ENCODE data around the gene TNPO3. TPM values are rescaled to one million over a fixed set of nuclear protein-coding genes. Genes with fewer than 3 reads are reported as not detected.

Gene TNPO3
- total RNA-seq, 1 experiment from 2014 or later: 58.5 TPM

GRCh38 chr7:129073204-129073603 lies 18.3 kb upstream of the TNPO3 start:
- ATAC-seq: no peak
- no peaks in the 10 kb centered on the region for H3K27me3 ChIP-seq (ENCODE audit: insufficient read depth, low read length)
- no TSS peak for BruUV-seq (replicated peaks)
- no peak overlapping the region for H2AFZ ChIP-seq (ENCODE audit: low read depth, low read length, poor library complexity, severe bottlenecking)
- DNase-seq (ENCODE audit: low read depth, low spot score): no peak
- H3K9me3 ChIP-seq (ENCODE audit: control insufficient read depth in 1 of 2, insufficient read depth in 1 of 2, low read depth in 1 of 2, low read length in 2 of 2): no peaks in the 10 kb centered on the region
- H3K4me2 ChIP-seq (ENCODE audit: low read length): no peak overlapping the region
- ChIA-PET RAD21 (ENCODE audit: low non-redundant PET in 1 of 2, low total read pairs in 2 of 2, uncharacterized antibody in 2 of 2, unreplicated experiment in 2 of 2) (no interaction called here), CTCF (interaction anchor here (1.6 kb wide), 1 partner anchor 18 kb away, joined by 4 read pairs; no protein-coding TSS in a partner anchor), POLR2A (no interaction called here)
- H3K4me1 ChIP-seq (ENCODE audit: control insufficient read depth in 1 of 2, insufficient read depth in 2 of 2, low read length in 2 of 2): no peaks in the 10 kb centered on the region
- no peak overlapping the region for H3K27ac ChIP-seq (ENCODE audit: low read depth, low read length)
- H3K4me3 ChIP-seq (replicated peaks in 1 of 2; ENCODE audit: low read depth in 1 of 2, low read length in 2 of 2): no peak overlapping the region
- no peaks in the 10 kb centered on the region for H4K20me1 ChIP-seq (ENCODE audit: insufficient read depth)
- H3K79me2 ChIP-seq (ENCODE audit: insufficient read depth, low read length): no peaks in the 10 kb centered on the region
- TF ChIP-seq MAX (IDR thresholded peaks at IDR 0.05): no peak
- TF ChIP-seq, protein P1, sequence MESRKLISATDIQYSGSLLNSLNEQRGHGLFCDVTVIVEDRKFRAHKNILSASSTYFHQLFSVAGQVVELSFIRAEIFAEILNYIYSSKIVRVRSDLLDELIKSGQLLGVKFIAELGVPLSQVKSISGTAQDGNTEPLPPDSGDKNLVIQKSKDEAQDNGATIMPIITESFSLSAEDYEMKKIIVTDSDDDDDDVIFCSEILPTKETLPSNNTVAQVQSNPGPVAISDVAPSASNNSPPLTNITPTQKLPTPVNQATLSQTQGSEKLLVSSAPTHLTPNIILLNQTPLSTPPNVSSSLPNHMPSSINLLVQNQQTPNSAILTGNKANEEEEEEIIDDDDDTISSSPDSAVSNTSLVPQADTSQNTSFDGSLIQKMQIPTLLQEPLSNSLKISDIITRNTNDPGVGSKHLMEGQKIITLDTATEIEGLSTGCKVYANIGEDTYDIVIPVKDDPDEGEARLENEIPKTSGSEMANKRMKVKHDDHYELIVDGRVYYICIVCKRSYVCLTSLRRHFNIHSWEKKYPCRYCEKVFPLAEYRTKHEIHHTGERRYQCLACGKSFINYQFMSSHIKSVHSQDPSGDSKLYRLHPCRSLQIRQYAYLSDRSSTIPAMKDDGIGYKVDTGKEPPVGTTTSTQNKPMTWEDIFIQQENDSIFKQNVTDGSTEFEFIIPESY (IDR thresholded peaks at IDR 0.05; ENCODE audit: extremely low read depth, insufficient replicate concordance, low read length): no peak
- TF ChIP-seq EGR1 (IDR thresholded peaks at IDR 0.05; ENCODE audit: low read depth): no peak
- no peak for TF ChIP-seq ZNF274 (IDR thresholded peaks at IDR 0.05; ENCODE audit: low read depth, low read length)
- TF ChIP-seq SIN3A (IDR thresholded peaks at IDR 0.05; ENCODE audit: low read depth): no peak
- TF ChIP-seq EZH2phosphoT487 (IDR thresholded peaks at IDR 0.05; ENCODE audit: borderline replicate concordance): no peak
- no peak for TF ChIP-seq CBX3 (IDR thresholded peaks at IDR 0.05; ENCODE audit: low read depth)
- no peak for TF ChIP-seq ZFX (IDR thresholded peaks at IDR 0.05)
- TF ChIP-seq, protein P2, sequence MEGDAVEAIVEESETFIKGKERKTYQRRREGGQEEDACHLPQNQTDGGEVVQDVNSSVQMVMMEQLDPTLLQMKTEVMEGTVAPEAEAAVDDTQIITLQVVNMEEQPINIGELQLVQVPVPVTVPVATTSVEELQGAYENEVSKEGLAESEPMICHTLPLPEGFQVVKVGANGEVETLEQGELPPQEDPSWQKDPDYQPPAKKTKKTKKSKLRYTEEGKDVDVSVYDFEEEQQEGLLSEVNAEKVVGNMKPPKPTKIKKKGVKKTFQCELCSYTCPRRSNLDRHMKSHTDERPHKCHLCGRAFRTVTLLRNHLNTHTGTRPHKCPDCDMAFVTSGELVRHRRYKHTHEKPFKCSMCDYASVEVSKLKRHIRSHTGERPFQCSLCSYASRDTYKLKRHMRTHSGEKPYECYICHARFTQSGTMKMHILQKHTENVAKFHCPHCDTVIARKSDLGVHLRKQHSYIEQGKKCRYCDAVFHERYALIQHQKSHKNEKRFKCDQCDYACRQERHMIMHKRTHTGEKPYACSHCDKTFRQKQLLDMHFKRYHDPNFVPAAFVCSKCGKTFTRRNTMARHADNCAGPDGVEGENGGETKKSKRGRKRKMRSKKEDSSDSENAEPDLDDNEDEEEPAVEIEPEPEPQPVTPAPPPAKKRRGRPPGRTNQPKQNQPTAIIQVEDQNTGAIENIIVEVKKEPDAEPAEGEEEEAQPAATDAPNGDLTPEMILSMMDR (IDR thresholded peaks at IDR 0.05 in 2 of 3, conservative IDR thresholded peaks at IDR 0.05 in 1 of 3; ENCODE audit: borderline replicate concordance in 1 of 3, insufficient read depth in 1 of 3, low read depth in 2 of 3, low read length in 2 of 3): no peak
- no peak for TF ChIP-seq CEBPB (IDR thresholded peaks at IDR 0.05; ENCODE audit: low read depth)
- TF ChIP-seq EZH2 (IDR thresholded peaks at IDR 0.05): no peak
- no peaks in the 10 kb centered on the region for H3K36me3 ChIP-seq (ENCODE audit: control insufficient read depth in 1 of 2, insufficient read depth in 2 of 2, low read length in 2 of 2)
- intact Hi-C loops (cut with micrococcal nuclease): no loop called here
- no peaks in the 10 kb centered on the region for H3K9me2 ChIP-seq (ENCODE audit: insufficient read depth)
- H3K9ac ChIP-seq (ENCODE audit: low read length): no peak overlapping the region
